ENCODE results near the gene ZNF75A. TPM values are rescaled to one million over a fixed set of nuclear protein-coding genes. Genes with fewer than 3 reads are reported as not detected.

ZNF75A gene
- total RNA-seq, 1 experiment from 2014 or later: 21.7 TPM

DNA sequence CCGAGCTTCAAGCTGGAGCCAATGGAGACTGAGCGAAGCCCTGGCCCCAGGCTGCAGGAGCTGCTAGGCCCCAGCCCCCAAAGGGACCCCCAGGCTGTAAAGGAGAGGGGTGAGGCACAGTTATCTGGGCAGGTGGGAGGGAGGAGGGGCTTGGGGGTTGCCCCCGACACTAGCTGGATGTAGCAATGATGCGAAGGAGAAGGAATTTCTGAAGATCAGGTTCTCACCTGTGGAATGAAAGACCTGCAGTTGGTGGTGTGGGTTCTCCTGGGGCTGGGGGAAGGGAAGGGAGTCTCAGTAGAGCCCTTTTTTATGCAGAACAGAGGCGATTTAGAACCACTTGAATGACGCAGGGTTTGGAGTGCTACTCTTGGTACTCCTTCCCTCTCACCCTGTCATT lies 20.2 kb upstream of the ZNF75A start:
- DNase-seq (ENCODE audit: low spot score): no peak

DNA sequence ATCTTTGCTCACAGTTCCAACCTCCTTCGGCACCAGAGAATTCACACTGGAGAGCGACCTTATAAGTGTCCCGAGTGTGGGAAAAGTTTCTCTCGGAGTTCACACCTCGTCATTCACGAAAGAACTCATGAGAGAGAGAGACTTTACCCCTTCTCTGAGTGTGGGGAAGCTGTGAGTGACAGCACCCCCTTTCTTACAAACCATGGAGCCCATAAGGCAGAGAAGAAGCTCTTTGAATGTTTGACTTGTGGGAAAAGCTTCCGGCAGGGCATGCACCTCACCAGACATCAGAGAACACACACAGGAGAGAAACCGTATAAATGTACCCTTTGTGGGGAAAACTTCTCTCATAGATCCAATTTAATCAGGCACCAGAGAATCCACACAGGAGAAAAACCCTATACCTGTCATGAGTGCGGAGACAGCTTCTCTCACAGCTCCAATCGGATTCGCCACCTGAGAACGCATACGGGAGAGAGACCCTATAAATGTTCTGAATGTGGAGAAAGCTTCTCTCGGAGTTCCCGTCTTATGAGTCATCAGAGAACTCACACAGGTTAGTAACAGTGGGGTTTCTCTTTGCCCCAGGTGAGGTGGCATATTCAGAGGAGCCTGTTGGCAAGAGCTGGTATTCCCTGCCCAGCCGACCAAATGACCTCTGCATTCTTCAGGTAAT lies 15.2 kb upstream of the ZNF75A start:
- DNase-seq (ENCODE audit: low spot score): no peak

DNA sequence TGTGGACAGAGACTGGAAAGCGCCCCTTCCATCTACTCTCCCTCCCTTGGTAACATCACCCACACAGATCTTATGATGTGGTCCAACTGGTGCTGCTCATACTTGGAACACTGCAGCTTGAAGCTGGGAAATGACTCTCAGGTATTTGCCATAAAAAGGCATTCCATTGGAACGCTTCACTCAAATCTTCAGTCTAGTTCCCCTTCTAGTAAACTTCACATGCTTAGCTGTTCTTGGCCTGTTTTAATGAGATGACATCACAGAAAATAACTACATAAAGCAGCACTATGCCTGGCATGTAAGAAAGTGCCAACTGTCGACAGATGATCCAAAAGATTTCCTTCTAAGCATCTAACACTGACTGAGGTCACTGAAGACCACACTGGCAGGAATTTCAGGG lies 12.7 kb upstream of the ZNF75A start:
- no peak for DNase-seq (ENCODE audit: low spot score)

DNA sequence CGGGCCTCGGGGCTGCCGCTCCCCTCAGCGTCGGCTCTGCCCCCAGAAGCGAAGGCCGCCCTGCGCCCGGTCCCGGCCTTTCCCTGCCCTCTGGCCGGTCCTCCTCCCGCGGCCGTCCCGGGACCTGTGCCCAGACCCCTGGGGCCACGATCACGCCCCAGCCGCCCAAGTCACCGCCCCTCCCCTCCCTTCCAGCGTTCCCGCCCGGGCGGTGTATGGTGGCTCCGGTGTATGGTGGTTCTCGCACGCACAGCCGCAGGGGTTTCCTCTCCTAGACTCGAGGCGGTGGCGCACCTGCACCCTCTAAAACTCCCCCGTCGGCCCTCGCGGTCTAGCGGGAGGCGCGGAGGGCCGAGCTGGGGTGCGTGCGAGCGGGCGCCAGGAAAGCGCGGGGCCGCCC lies 10.1 kb upstream of the ZNF75A start:
- DNase-seq (ENCODE audit: low spot score): no peak

DNA sequence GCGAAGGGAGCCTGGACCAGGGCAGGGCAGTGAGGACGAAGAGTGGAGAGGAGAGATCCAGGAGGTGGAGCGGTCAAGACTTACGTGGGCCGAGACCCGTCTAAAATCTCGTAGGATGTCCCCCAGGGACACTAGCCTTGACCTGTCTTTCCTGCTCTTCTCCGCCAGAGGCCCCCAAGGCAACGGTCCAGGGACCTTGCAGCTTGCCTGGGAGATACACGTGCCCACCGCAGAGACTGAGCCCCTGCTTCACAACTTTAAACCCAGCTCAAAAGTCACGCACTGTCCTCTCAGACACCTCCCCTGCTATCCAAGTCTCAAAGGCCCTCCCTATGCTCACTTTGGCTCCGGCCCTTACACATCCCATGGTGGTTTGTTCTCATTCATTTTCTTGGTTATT lies 9.5 kb upstream of the ZNF75A start:
- no peak for DNase-seq (ENCODE audit: low spot score)

DNA sequence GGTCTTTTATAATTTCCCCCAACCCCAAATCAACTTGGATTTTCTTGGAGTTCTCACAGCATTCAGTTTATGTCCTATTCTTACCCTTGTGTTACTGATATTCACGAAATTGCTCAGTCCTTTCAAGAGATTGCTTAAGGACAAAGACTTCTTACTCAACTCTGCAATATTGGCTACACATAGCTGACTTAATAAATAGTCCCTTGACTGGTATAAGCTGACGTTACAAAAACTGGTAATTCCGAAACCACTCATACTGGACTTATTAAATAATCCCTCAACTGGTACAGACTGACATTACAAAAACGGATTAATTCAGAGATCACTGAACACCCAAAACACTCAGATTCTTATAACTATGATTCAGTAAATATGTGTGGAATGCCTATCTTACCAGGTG lies 927 bp upstream of the ZNF75A start:
- no peak for DNase-seq (ENCODE audit: low spot score)

DNA sequence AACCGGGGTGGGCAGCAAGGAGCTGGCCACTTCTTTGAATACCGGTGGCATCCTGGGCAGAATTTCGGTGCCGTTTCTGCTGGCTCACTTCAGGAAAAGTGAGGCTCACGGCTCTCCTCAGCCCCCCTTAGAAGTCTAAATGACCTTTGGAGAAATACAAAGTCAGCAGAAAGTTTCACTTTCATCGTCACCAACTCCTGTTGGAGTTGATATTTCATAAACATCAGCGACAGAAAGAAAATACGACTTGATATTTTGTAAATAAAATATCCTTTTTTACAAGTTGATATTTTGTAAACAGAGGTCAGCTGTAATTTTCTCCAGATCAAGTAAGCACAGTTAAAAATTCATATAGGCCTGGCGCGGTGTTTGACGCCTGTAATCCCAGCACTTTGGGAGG lies 781 bp downstream of the ZNF75A start:
- no peak for DNase-seq (ENCODE audit: low spot score)

DNA sequence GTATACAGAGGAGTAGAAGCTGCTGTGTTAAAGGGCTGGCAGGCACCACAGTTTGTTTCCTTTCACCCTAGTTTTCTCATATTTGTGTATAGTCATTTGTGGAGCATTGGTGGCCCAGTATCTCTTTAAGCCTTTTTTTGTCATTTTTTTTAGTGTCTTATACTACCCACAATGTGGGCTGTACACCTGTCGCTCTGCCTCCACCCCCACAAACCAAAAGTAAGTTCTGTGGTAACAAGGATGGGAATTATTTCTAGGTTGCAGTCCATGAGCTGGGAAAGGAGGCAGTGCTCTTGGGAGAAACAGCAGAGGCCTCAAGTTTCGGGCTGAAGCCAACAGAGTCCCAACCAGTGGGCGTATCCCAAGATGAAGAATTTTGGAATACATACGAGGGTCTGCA lies 6.2 kb downstream of the ZNF75A start:
- DNase-seq (ENCODE audit: low spot score): no peak

DNA sequence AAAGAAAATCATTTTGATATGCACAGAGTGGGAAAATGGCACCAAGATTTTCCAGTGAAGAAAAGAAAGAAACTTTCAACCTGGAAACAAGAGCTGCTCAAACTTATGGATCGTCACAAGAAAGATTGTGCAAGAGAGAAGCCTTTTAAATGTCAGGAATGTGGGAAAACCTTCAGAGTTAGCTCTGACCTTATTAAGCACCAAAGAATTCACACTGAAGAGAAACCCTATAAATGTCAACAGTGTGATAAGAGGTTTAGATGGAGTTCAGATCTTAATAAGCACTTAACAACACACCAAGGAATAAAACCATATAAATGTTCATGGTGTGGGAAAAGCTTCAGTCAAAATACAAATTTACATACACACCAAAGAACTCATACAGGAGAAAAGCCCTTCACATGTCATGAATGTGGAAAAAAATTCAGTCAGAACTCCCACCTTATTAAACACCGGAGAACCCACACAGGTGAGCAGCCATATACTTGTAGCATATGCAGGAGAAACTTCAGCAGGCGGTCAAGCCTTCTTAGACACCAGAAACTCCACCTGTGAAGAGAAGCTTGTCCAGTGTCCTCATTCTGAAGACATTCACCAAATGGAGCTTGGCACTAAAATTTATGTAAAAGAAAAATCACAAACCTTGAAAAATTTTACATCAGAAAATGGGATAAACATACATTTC lies 12.2 kb downstream of the ZNF75A start:
- DNase-seq (ENCODE audit: low spot score): no peak

DNA sequence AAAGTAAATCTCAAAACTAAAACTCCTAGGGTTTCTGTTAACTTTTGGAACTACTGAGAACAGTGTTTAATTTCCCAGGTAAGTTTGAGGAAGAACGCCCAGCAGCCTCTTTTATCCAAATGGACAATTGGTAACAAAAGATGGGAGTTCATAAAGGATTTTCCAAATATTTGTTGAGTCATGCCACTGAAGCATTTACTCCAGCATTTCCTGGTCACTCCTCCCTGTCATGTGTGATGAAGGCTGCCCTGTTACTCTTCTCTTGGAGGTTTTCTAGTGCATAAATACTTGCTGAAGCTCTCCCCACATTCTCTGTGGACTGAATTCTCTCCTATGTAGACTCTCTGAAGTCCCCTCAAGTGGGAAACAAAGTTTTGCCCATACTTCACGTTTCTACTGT lies 16.5 kb downstream of the ZNF75A start:
- DNase-seq (ENCODE audit: low spot score): no peak

DNA sequence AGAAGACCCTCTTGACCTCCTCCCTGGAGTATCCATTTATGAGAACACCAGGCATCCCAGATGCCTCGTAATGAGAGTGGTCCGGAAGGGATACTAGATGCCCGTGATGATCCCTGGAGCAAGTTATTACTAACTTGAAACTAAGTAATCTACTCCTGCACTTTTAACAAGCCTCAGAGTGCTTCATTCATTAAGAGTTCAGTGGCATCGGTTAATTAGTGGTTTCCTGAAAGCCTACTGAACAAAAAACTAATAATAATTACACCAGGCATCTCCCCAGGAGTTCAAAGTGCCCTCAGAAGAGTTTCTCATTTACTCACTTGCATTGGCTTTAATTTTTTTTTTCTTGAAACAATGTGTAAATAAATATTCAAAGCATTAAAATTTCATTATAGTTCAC lies 22.2 kb downstream of the ZNF75A start:
- DNase-seq (ENCODE audit: low spot score): no peak

DNA sequence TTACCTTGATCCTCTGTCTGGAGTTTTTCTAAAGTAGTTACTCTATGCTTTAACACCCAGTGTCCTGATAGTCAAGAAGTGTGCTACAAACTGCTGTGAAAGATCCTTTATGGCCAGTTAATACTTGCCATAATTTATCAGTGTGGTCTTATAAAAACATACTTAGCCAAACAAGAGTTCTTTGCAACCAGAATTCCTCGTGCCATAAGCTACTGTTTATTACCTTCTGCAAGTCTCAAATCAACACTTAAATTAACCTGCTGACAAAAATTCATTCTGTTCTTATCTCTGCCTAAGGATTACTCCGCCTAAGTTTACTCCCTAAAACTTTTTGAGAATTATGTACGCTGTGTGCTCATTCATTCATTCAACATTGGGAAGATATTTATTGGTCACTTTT lies 22.8 kb downstream of the ZNF75A start:
- DNase-seq (ENCODE audit: low spot score): no peak

DNA sequence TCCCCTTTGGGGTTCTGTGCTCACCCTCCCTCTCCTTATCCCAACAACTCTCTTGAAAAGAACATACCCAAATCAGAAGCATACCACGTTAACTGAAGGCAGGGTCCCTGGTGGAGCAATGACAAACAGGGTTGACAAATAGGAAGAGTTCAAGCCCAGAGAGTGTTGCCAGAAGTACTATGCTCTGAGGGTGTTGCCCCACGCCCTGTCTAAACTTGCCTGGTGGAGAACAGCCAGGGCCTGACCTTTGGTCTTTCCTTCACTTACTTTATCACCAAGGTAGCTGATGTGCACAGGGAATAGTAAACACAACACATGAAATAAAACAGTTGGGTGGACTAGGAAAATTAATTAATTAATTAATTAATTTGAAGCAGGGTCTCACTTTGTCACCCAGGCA lies 23.3 kb downstream of the ZNF75A start:
- no peak for DNase-seq (ENCODE audit: low spot score)

DNA sequence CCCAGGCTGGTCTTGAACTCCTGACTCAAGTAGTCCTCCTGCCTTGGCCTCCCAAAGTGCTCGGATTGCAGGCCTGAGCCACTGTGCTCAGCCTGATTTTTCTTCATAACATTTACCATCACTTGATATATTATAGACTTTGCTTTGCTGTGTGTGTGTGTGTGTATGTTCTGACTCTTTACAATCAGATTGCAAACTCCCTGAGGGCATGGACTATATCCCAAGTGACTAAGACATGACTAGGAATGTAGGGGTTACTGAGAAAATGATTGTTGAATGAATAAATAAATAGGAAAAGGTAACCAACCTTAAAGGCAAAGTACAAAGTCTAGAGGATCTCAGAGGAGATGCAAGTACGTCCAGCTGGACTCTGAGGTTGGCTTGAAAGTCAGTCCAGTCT lies 40.7 kb downstream of the ZNF75A start:
- no peak for DNase-seq (ENCODE audit: low spot score)

DNA sequence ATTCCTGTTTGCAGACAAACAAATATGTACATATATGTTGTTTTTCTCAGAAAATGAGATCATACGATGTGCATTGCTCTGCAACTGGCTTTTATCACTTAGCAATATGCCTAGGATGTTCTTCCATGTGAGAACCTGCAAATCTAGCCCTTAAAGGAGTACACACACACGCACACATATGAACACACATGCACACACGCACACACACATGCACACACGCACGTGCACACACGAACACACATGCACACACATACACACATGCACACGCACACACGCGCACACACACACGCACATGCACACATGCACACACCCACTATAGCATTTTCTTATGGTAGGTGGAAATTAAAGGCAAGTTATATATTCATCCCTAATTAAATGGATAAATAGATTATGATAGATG lies 42.3 kb downstream of the ZNF75A start:
- no peak for DNase-seq (ENCODE audit: low spot score)

DNA sequence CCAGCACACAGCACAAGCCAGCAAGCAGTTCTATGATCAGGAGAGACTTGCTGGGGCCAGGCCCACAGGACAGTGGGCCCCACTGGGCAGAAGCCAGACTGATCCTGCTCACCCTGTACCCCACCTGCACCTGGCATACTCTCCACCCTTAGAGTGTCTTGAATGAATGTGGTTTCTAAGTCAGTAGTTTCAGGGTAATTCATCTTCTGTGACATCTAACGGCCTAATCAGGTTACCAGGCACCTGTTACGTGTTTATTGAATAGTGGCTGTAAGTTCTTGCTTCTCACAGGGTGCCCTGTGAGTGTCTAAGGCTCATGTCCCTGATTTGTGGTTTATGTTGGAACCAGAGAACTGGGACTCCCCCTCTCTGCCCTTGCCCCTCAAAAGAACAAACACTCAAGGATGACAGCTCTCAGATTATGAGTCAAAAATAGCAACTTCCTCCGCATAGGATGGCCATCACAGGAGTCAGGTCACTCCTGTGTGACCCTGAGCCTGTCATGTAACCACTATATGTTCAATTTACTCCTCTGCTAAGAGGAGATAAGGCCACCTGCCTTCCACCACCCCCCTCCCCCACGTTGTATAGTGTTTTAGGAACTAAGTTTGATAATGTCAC lies 43.4 kb downstream of the ZNF75A start:
- DNase-seq (ENCODE audit: low spot score): no peak

DNA sequence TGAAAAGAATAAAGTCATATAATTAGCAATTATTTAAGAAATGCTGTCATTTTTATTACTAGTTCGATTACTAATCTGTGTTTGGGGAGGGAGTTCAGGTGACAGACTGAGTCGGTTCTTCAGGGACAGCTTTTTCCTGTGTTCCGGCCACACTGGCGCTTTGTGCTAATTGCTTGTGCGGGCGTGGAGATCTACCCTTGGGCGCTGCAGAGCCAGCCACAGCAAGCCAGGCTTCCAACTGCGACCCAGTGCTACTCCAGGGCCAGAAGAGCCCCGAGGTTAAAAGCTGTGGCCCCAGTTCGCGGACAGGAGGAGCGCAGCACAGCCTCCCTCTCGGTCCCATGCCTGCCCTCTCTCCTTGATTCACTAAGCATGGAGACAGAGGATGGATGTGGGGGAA lies 43.9 kb downstream of the ZNF75A start:
- DNase-seq (ENCODE audit: low spot score): no peak

DNA sequence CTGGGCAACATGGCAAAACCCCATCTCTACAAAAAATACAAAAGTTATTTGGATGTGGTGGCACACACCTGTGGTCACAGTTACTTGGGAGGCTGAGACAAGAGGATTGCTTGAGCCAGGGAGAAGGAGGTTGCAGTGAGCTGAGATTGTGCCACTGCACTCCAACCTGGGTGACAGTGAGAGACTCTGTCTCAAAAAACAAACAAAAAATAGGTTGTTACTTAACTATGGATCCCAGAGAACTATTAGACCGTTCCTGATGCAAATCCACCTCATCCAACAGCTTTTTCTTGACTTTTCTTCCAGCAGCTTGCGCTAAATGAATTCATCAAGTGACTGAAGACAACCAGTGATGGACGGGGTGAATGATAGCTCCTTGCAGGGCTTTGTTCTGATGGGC lies 50.3 kb downstream of the ZNF75A start, which contains the start of gene OR2C1:
OR2C1 (plus strand) TSS at position 301 of the 400 bp plus-strand sequence; CDS start at position 353, 52 bp downstream.
- no peak for DNase-seq (ENCODE audit: low spot score)

DNA sequence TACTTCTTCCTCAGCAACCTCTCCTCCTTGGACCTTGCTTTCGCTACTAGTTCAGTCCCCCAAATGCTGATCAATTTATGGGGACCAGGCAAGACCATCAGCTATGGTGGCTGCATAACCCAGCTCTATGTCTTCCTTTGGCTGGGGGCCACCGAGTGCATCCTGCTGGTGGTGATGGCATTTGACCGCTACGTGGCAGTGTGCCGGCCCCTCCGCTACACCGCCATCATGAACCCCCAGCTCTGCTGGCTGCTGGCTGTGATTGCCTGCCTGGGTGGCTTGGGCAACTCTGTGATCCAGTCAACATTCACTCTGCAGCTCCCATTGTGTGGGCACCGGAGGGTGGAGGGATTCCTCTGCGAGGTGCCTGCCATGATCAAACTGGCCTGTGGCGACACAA lies 50.8 kb downstream of the ZNF75A start:
- DNase-seq (ENCODE audit: low spot score): no peak

DNA sequence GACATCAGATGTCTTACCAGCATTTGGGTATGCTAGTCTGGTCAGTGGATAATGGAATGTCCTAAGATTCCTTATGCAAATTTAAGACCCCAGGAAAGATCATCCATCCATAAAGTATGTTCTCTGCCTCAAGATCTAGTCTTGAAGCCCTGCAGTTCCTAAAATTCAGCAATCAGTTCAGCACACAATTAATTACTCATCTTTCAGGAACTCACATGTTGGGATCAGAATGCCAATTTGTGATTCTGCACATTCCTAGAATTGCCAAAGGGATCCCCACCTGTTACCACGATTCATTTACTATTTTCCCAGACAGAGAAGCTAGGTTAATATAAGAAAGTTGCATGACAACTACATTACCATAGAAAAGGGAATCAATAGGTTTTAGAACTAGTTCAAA lies 53.6 kb downstream of the ZNF75A start:
- no peak for DNase-seq (ENCODE audit: low spot score)

DNA sequence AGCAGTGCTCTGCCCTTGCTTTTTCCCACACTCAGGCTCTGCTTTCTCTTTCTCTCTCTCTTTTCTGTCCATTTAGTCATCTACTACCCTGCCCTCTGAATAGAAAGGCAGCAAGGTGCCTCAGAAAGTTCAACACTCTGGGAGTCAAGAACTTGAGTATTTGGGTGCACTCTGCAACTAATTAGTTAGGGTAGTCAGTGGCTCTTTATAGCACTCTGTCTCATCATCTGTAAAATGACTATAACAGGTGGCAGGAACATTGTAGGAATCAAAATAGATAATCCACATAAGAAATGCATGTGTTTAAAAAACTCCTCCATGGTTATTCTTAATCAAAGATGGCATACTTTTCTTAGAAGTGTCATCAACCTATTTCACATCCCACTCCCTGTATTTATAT lies 57.6 kb downstream of the ZNF75A start:
- DNase-seq (ENCODE audit: low spot score): no peak

DNA sequence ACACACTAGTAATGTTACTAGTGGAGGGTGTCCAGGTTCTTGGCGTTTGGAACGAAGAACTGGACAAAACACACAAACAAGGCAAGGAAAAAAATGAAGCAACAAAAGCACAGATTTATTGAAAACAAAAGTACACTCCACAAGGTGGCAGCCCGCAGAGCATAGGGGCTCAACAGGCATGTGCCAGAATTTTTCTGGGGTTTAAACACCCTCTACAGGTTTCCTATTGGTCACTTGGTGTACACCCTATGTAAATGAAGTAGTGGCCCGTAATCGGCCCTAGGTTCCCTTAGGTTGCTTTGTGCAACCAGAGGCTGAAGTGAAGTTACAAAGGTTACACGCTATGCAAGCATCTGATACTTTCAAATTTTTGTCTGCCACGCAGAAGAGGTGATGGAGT lies 58.5 kb downstream of the ZNF75A start:
- DNase-seq (ENCODE audit: low spot score): no peak

DNA sequence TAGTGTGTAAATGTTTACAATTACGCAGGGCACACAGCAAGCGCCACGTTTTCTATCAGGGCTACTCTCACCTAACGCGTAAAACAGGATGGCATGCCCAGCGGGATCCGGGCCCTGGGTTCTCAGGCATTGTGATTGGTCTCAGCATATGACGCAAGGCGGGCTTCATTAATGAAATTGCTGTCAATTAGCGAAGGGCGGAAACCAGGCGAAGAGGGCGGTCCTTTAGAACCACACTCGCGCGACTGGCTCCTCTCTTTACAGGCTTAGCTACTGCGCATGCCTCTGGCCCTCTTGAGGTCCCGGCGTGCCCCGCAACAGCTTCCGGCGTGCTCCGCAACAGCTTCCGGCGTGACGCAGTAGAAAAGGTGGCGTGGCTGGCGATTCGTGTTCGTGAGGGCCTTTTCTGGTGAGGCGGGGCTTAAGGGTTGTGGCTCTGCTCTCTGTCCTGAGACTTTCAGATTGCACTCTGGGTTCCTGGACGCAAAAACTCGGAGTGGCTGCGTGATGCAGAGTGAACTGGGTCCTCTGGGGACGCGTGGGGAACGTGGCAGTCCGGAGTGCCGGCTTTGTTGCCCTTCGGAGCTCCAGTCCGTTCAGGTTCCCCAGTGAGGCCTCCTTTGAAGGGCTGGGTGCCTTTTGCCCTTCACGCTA lies 59.6 kb downstream of the ZNF75A start:
- DNase-seq (ENCODE audit: low spot score): peak; percentile 91
